ENCODE data around the gene RIPK4. TPM values are rescaled to one million over a fixed set of nuclear protein-coding genes. Genes with fewer than 3 reads are reported as not detected.

RIPK4 gene
- total and polyA plus RNA-seq, 8 donors: 8.7 to 37.6 (median 21.2) TPM

GRCh38 chr21:41740604-41741252 is 26.1 kb downstream of the RIPK4 start:
- Histone ChIP-seq H3K36me3 (peaks cover 4 to 80% (median 71%) of the 10 kb centered on the region in 4 donors), H3K9me3 (peaks cover 0 to 11% (median 5%) of the 10 kb centered on the region in 4 donors), H3K27me3 (peaks cover 0 to 10% (median 0%) of the 10 kb centered on the region in 3 donors), H3K27ac (no peak overlapping the region), H3K4me1 (peaks cover 0 to 24% (median 6%) of the 10 kb centered on the region in 4 donors), H3K4me3 (no peak overlapping the region)
- no peak for TF ChIP-seq POLR2A (IDR thresholded peaks at IDR 0.05)
- TF ChIP-seq EP300 (IDR thresholded peaks at IDR 0.05): no peak
- TF ChIP-seq, protein P1, sequence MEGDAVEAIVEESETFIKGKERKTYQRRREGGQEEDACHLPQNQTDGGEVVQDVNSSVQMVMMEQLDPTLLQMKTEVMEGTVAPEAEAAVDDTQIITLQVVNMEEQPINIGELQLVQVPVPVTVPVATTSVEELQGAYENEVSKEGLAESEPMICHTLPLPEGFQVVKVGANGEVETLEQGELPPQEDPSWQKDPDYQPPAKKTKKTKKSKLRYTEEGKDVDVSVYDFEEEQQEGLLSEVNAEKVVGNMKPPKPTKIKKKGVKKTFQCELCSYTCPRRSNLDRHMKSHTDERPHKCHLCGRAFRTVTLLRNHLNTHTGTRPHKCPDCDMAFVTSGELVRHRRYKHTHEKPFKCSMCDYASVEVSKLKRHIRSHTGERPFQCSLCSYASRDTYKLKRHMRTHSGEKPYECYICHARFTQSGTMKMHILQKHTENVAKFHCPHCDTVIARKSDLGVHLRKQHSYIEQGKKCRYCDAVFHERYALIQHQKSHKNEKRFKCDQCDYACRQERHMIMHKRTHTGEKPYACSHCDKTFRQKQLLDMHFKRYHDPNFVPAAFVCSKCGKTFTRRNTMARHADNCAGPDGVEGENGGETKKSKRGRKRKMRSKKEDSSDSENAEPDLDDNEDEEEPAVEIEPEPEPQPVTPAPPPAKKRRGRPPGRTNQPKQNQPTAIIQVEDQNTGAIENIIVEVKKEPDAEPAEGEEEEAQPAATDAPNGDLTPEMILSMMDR (IDR thresholded peaks at IDR 0.05): no peak
- TF ChIP-seq POLR2AphosphoS5 (IDR thresholded peaks at IDR 0.05): no peak
- DNase-seq: no peak
- intact Hi-C loops (cut with DNase I; ENCODE audit: low total_unique reads): no loop called here
- WGBS, 5 donors: 93 to 98% (median 95%) methylated on average over 40 to 41 of the region's 41 CpGs

GRCh38 chr21:41739936-41740335 is 26.9 kb downstream of the RIPK4 start:
- H3K27ac ChIP-seq: no peak overlapping the region
- 84 to 91% (median 88%) methylated on average over 9 of the region's 9 CpGs for WGBS, 5 donors
- no peak for DNase-seq
- H3K27me3 ChIP-seq: peaks cover 0 to 15% (median 0%) of the 10 kb centered on the region in 3 donors
- peaks cover 0 to 17% (median 6%) of the 10 kb centered on the region in 4 donors for H3K4me1 ChIP-seq
- no peak overlapping the region for H3K4me3 ChIP-seq
- TF ChIP-seq POLR2A (IDR thresholded peaks at IDR 0.05): no peak
- TF ChIP-seq EP300 (IDR thresholded peaks at IDR 0.05): no peak
- TF ChIP-seq POLR2AphosphoS5 (IDR thresholded peaks at IDR 0.05): no peak
- TF ChIP-seq, protein P1 (IDR thresholded peaks at IDR 0.05): no peak
- peaks cover 0 to 11% (median 5%) of the 10 kb centered on the region in 4 donors for H3K9me3 ChIP-seq
- peaks cover 4 to 72% (median 64%) of the 10 kb centered on the region in 4 donors for H3K36me3 ChIP-seq
- intact Hi-C loops (cut with DNase I; ENCODE audit: low total_unique reads): no loop called here

- 85 to 93% (median 92%) methylated on average over 12 of the region's 12 CpGs for WGBS, 5 donors
- no peak for DNase-seq
- Histone ChIP-seq H3K36me3 (peaks cover 4 to 63% (median 55%) of the 10 kb centered on the region in 4 donors), H3K27me3 (peaks cover 0 to 24% (median 0%) of the 10 kb centered on the region in 3 donors), H3K4me3 (no peak overlapping the region), H3K4me1 (peaks cover 0 to 11% (median 4%) of the 10 kb centered on the region in 4 donors), H3K27ac (no peak overlapping the region), H3K9me3 (peaks cover 0 to 11% (median 5%) of the 10 kb centered on the region in 4 donors)
- no peak for TF ChIP-seq EP300 (IDR thresholded peaks at IDR 0.05)
- no peak for TF ChIP-seq POLR2A (IDR thresholded peaks at IDR 0.05)
- TF ChIP-seq, protein P1 (IDR thresholded peaks at IDR 0.05): no peak
- TF ChIP-seq POLR2AphosphoS5 (IDR thresholded peaks at IDR 0.05): no peak
- intact Hi-C loops (cut with DNase I; ENCODE audit: low total_unique reads): no loop called here
Measured at GRCh38 chr21:41739011-41739410, 27.8 kb downstream of the RIPK4 start.

- no peak for DNase-seq
- intact Hi-C loops (cut with DNase I; ENCODE audit: low total_unique reads): no loop called here
- Histone ChIP-seq H3K4me1 (no peaks in the 10 kb centered on the region), H3K4me3 (no peak overlapping the region), H3K36me3 (peaks cover under 1 to 52% (median 44%) of the 10 kb centered on the region in 4 donors), H3K9me3 (peaks cover 0 to 11% (median 5%) of the 10 kb centered on the region in 4 donors), H3K27me3 (peaks cover 0 to 18% (median 0%) of the 10 kb centered on the region in 3 donors), H3K27ac (no peak overlapping the region)
- WGBS, 5 donors: 86 to 94% (median 92%) methylated on average over 9 of the region's 9 CpGs
- no peak for TF ChIP-seq POLR2AphosphoS5 (IDR thresholded peaks at IDR 0.05)
- no peak for TF ChIP-seq EP300 (IDR thresholded peaks at IDR 0.05)
- TF ChIP-seq, protein P1 (IDR thresholded peaks at IDR 0.05): no peak
- no peak for TF ChIP-seq POLR2A (IDR thresholded peaks at IDR 0.05)
Measured at GRCh38 chr21:41737651-41738324, 29.1 kb downstream of the RIPK4 start.
